ENCODE results near the gene SHROOM3.

DNA sequence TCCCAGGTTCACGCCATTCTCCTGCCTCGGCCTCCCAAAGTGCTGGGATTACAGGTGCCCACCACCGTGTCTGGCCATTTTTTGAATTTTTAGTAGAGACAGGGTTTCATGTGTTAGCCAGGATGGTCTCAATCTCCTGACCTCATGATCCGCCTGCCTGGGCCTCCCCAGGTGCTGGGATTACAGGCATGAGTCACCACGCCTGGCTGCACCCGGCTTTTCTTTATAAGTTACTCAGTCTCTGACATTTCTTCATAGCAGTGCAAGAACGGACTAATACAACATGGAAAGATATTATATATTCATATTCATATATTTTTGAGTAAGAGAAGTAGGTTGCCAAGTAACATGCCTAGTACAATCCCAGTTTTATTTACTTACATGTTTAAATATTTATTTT lies 22.9 kb downstream of the SHROOM3 start:
- no peak for TF ChIP-seq CTCF (IDR thresholded peaks at IDR 0.05)
- no peak for TF ChIP-seq POLR2A (IDR thresholded peaks at IDR 0.05)
